Skeletal muscle tissue (tissue), 4 donors: ENCODE results near the gene FICD. TPM values are rescaled to one million over a fixed set of nuclear protein-coding genes. Genes with fewer than 3 reads are reported as not detected.
A peak's percentile ranks its signal among the peaks of the same experiment; 100 is the strongest.

Source experiments
- H3K27ac ChIP-seq: one replicate; pipeline ENCODE4 v1.7.0; 2013; ENCODE audit warnings: mild to moderate bottlenecking, low read depth, low read length, inconsistent platforms
- H3K27me3 ChIP-seq, 3 donors: one replicate each; pipeline ENCODE4 v1.7.0; 2013; ENCODE audit warnings: low read length in 3 of 3; ENCODE audit not compliant: control insufficient read depth in 3 of 3, insufficient read depth in 3 of 3
- H3K36me3 ChIP-seq, 3 donors: one replicate each; pipeline ENCODE4 v1.7.0; 2013; ENCODE audit warnings: low read length in 3 of 3; ENCODE audit not compliant: control insufficient read depth in 3 of 3, insufficient read depth in 3 of 3
- H3K4me1 ChIP-seq, 3 donors: one replicate each; pipeline ENCODE4 v1.7.0; 2013; ENCODE audit warnings: low read length in 3 of 3, mild to moderate bottlenecking in 3 of 3; ENCODE audit not compliant: control insufficient read depth in 3 of 3, insufficient read depth in 3 of 3
- H3K4me3 ChIP-seq, 3 donors: one replicate each; pipeline ENCODE4 v1.7.0; 2013; ENCODE audit warnings: low read length in 3 of 3
- H3K9ac ChIP-seq, 3 donors: one replicate each; pipeline ENCODE4 v1.7.0; 2013; ENCODE audit warnings: low read length in 3 of 3, mild to moderate bottlenecking in 3 of 3, moderate library complexity in 2 of 3, low read depth in 1 of 3
- H3K9me3 ChIP-seq, 3 donors: one replicate each; pipeline ENCODE4 v1.7.0; 2013; ENCODE audit warnings: low read length in 3 of 3; ENCODE audit not compliant: control insufficient read depth in 3 of 3
- total RNA-seq: library from RNA; depleted of rRNA; stranded (reverse); fragments of >200 nt; gene quantifications from one replicate; pipeline ENCODE4 v1.2.3, GENCODE V29; 2014
- donor health status: Osteomylitis.

The FICD gene
- total RNA-seq, 1 donor from 2014 or later = 1.6 TPM

DNA sequence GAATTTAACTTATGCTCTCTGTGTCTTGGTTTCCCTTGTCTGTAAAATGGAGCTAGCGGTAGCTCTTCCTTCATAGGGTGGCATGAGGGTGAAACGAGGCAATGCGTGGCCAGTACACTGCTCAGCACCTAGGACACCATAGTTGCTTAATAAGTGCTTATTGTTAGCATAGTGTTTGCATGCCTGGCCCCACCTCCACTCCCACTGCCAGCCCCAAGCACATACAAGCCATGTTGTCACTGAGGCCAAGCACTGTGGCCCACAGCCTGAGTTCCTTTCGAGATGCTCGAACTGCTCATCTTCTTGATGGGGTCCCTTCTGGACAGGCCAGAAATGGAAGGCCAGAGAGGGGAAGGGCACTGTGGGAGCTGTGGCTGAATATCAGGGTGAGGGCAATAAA is 839 bp downstream of the FICD start:
- peak overlapping the region; percentile 69 to 87 (median 75) for H3K9ac ChIP-seq

GRCh38 chr12:108516511-108517275 is 1.6 kb downstream of the FICD start:
- Histone ChIP-seq H3K36me3 (peaks cover 33 to 40% (median 36%) of the 10 kb centered on the region in 3 donors), H3K27me3 (no peaks in the 10 kb centered on the region), H3K9me3 (no peaks in the 10 kb centered on the region), H3K9ac (peak overlapping the region in 1 of 3 donors; percentile 87), H3K4me1 (peaks cover 10 to 12% (median 12%) of the 10 kb centered on the region in 3 donors), H3K27ac (no peak overlapping the region), H3K4me3 (no peak overlapping the region)

More for the DNA sequence above, 839 bp downstream of the FICD start:
- Histone ChIP-seq H3K27me3 (no peaks in the 10 kb centered on the region), H3K27ac (no peak overlapping the region), H3K4me1 (peaks cover 10 to 12% (median 12%) of the 10 kb centered on the region in 3 donors), H3K4me3 (peak overlapping the region; percentile 73 to 89 (median 82)), H3K36me3 (peaks cover 25 to 33% (median 32%) of the 10 kb centered on the region in 3 donors), H3K9me3 (no peaks in the 10 kb centered on the region)

DNA sequence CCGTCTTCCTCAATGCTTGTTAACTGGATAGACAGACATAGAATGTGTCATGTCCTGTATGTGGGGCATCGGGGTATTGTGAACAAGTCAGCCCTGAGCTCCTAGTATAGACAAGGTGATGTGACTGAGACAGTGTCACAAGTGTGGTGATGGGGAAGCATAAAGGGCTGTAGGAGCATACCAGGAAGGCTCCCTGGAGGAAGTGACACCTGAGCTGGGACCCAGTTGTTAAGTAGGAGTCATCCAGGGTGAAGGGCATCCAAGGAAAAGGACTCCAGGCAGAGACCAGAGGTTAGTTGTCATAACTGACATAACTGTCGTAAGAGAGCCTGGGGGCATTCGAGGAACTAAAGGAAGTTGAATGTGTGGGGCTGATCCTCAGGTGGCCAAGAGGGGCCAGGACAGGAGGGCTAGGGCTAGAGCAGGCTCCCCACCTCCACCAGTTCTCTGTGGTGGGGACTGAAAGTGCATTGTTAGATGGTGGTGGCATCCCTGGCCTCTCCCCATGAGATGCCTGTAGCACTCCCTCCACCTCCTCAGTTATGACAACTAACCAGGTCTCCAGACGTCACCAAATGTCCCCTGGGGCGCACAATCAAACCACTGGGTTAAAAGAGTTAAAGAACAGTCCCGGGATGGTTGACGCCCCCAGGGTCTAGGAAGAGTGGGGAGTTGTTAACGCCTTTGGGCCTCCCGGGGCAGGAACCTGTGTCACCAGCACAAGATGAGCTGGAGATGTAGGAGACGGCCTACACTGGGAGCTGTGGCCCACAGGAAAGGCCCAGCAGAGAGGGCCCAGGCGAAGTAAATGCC is 2.4 kb downstream of the FICD start:
- Histone ChIP-seq H3K9me3 (no peaks in the 10 kb centered on the region), H3K4me1 (peaks cover 10 to 12% (median 12%) of the 10 kb centered on the region in 3 donors), H3K27ac (no peak overlapping the region), H3K36me3 (peaks cover 41 to 48% (median 41%) of the 10 kb centered on the region in 3 donors), H3K27me3 (no peaks in the 10 kb centered on the region), H3K9ac (no peak overlapping the region), H3K4me3 (no peak overlapping the region)

- Histone ChIP-seq H3K9me3 (no peaks in the 10 kb centered on the region), H3K4me1 (peaks cover 10 to 12% (median 12%) of the 10 kb centered on the region in 3 donors), H3K27ac (no peak overlapping the region), H3K36me3 (peaks cover 47 to 55% (median 48%) of the 10 kb centered on the region in 3 donors), H3K27me3 (no peaks in the 10 kb centered on the region), H3K4me3 (no peak overlapping the region), H3K9ac (no peak overlapping the region)
These were observed 3.1 kb downstream of the FICD start for GRCh38 chr12:108518101-108518715.

DNA sequence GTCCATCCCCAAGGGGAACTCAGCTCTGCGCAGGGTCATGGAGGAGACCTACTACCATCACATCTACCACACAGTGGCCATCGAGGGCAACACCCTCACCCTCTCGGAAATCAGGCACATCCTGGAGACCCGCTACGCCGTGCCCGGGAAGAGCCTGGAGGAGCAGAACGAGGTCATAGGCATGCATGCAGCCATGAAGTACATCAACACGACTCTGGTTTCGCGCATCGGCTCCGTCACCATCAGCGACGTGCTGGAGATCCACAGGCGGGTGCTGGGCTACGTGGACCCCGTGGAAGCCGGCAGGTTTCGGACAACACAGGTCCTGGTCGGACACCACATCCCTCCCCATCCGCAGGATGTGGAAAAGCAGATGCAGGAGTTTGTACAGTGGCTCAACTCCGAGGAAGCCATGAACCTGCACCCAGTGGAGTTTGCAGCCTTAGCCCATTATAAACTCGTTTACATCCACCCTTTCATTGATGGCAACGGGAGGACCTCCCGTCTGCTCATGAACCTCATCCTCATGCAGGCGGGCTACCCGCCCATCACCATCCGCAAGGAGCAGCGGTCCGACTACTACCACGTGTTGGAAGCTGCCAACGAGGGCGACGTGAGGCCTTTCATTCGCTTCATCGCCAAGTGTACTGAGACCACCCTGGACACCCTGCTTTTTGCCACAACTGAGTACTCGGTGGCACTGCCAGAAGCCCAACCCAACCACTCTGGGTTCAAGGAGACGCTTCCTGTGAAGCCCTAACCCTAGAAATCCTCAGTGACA is 3.8 kb downstream of the FICD start:
- peaks cover 10 to 12% (median 12%) of the 10 kb centered on the region in 3 donors for H3K4me1 ChIP-seq
- no peak overlapping the region for H3K4me3 ChIP-seq
- H3K27me3 ChIP-seq = no peaks in the 10 kb centered on the region
- no peak overlapping the region for H3K9ac ChIP-seq
- no peaks in the 10 kb centered on the region for H3K9me3 ChIP-seq
- H3K27ac ChIP-seq = no peak overlapping the region
- H3K36me3 ChIP-seq = peaks cover 54 to 62% (median 55%) of the 10 kb centered on the region in 3 donors

GRCh38 chr12:108519558-108519957 is 4.5 kb downstream of the FICD start:
- Histone ChIP-seq H3K27me3 (no peaks in the 10 kb centered on the region), H3K4me3 (no peak overlapping the region), H3K4me1 (peaks cover 10 to 12% (median 12%) of the 10 kb centered on the region in 3 donors), H3K9me3 (no peaks in the 10 kb centered on the region), H3K36me3 (peaks cover 60 to 68% (median 62%) of the 10 kb centered on the region in 3 donors), H3K27ac (no peak overlapping the region), H3K9ac (no peak overlapping the region)

GRCh38 chr12:108523365-108523764 is 8.3 kb downstream of the FICD start:
- Histone ChIP-seq H3K27me3 (no peaks in the 10 kb centered on the region), H3K36me3 (peaks cover 78 to 92% (median 86%) of the 10 kb centered on the region in 3 donors), H3K9me3 (no peaks in the 10 kb centered on the region), H3K9ac (no peak overlapping the region), H3K27ac (no peak overlapping the region), H3K4me1 (no peaks in the 10 kb centered on the region), H3K4me3 (no peak overlapping the region)

GRCh38 chr12:108525681-108526080 is 10.6 kb downstream of the FICD start:
- H3K36me3 ChIP-seq = peaks cover 81 to 87% (median 87%) of the 10 kb centered on the region in 3 donors
- H3K4me3 ChIP-seq = no peak overlapping the region
- H3K27me3 ChIP-seq = no peaks in the 10 kb centered on the region
- H3K9me3 ChIP-seq = no peaks in the 10 kb centered on the region
- no peaks in the 10 kb centered on the region for H3K4me1 ChIP-seq
- no peak overlapping the region for H3K9ac ChIP-seq
- no peak overlapping the region for H3K27ac ChIP-seq

GRCh38 chr12:108526482-108527165 is 11.5 kb downstream of the FICD start:
- Histone ChIP-seq H3K9me3 (no peaks in the 10 kb centered on the region), H3K27ac (no peak overlapping the region), H3K9ac (peak overlapping the region in 1 of 3 donors; percentile 7), H3K36me3 (peaks cover 79 to 85% (median 84%) of the 10 kb centered on the region in 3 donors), H3K27me3 (no peaks in the 10 kb centered on the region), H3K4me3 (no peak overlapping the region), H3K4me1 (peaks cover under 1% of the 10 kb centered on the region in 3 donors)
